ENCODE data around the gene EIF2AK3.
"Not testable (repeated sequence)": the region's sequence is repeated elsewhere in the genome, so short reads cannot be mapped to it uniquely, and the experiment has no call there.

EIF2AK3 gene

GRCh38 chr2:88591698-88592097 lies 35.6 kb downstream of the EIF2AK3 start:
- no peak for DNase-seq

GRCh38 chr2:88590998-88591613 lies 36.2 kb downstream of the EIF2AK3 start:
- DNase-seq: peak; percentile 66

DNA sequence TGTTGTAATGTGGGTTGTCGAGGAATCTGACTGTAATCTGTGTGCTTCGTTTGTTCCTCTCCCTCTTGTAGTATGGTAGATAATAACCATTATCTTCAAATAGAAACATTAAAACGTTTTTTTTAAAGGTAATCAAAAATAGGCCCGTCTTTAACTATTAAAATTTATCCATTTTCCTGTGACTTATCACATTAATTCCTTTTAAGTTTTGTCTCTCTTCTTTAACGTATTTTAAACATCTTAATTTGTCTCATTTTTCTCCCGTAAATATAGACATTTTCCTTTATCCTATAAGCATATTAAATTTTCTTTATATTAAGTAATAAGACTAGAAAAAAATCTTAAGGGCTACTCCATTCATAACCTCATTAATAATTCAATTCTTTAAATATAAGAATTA lies 41.3 kb downstream of the EIF2AK3 start:
- no peak for DNase-seq

GRCh38 chr2:88582030-88582429 lies 45.2 kb downstream of the EIF2AK3 start:
- DNase-seq: no peak

- DNase-seq: peak; percentile 16
Measured at GRCh38 chr2:88580088-88580487, 47.2 kb downstream of the EIF2AK3 start.

DNA sequence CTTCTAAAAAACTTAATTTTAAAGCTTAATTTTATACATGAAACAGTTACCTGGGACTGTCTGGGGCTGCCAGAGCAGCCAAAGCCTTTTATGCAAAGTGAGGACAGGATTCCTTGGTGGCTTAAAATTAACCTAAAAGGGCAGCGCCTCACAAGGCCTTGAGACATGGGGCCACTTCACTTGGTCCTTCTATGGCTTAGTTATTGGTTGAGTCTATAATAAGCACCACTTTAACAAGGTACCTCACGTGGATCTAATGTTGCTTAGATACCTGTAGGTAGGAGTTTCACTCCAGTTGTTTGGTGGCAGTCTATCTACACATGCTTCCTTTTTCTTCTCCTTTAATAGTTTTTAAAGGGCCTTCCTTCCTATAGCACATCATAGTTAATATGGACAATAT lies 51.6 kb downstream of the EIF2AK3 start:
- no peak for DNase-seq

DNA sequence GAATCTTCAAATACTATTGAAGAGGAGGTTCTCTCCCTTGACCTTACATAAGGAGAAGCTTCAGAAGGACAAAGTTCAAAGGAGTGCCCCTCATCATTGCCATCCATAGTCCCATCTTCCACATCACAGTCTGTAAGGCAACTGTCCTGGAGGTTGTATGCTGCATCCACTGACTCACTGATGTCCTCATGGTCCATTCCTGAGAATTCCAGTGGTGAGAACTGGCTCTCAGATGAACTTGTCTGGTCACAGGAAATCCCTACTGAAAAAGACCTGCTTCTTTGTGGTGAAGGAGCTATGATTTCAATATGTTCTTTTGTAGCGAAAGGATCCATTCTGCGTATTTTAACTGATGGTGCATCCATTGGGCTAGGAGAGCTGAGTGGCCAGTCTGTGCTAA lies 52.2 kb downstream of the EIF2AK3 start:
- DNase-seq: no peak

DNA sequence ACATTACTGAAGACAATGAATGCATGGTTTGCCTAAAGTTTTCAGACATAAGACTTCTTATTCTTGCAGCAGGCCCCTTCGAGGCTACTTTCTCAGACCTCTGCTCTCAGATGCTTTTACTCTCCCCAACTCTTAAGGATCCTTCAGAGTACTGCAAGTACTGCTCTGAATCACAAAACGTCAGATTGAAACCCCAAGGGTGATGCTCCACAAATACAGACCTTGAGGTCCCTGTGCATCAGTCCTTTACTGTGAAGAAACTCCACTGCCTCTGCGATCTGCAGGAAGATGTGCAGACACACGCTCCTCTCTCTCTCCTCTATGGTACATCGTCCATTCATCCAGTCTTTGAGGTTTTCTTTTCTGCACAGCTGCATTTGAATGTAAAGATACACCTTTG lies 52.8 kb downstream of the EIF2AK3 start:
- no peak for DNase-seq

- no peak for DNase-seq
Measured at GRCh38 chr2:88568179-88568578, 59.1 kb downstream of the EIF2AK3 start.

GRCh38 chr2:88564402-88564801 lies 62.9 kb downstream of the EIF2AK3 start:
- no peak for DNase-seq

DNA sequence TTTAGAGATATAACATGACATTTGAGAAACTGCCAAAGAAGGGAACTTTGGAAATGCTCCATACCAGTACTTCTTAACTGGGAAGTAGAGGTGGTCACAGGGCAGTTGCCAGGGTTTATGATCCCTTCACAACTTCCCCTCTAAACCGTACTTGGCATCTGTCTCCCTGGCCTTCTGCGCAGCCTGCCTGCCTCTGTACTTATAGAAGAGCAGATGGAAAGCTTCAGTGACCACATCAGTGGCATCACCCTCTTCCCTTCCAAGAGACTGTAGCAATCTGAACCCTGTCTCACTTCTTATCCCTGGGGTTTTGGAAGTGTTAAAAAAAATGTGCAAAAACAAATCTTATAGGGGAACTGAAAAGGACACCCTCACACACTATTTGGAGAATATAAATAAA lies 64.1 kb downstream of the EIF2AK3 start:
- no peak for DNase-seq

DNA sequence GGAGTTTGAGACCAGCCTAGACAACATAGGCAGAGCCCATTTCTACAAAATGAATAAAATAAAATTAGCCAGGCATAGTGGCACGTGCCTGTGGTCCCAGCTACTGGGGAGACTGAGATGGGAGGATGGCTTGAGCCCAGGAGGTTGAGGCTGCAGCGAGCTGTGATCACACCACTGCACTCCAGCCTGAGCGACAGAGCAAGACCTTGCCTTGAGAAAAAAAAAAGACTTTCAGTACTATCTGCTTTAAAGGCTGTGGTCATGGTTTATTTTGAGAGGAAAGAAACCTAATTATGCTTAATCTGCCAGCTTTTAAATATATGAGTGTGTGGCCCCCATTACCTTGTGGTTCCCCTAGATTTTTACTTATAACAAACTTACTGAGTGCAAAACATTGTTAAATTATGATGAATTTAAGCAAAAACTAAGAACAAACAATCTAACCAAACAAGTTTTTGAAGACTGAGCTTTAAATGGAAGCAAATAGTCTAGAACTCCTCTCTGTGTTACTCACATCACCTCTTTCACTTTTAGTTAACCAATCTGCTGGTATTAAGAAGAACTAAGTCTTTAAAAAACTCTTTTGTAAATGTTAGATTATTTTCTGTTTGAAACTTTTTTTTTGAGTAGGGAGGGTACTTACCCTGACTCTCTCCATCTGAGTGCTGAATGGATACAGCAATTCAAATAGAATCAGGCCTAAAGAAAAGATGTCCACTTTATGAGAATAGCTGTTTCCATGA lies 65.4 kb downstream of the EIF2AK3 start:
- no peak for DNase-seq

DNA sequence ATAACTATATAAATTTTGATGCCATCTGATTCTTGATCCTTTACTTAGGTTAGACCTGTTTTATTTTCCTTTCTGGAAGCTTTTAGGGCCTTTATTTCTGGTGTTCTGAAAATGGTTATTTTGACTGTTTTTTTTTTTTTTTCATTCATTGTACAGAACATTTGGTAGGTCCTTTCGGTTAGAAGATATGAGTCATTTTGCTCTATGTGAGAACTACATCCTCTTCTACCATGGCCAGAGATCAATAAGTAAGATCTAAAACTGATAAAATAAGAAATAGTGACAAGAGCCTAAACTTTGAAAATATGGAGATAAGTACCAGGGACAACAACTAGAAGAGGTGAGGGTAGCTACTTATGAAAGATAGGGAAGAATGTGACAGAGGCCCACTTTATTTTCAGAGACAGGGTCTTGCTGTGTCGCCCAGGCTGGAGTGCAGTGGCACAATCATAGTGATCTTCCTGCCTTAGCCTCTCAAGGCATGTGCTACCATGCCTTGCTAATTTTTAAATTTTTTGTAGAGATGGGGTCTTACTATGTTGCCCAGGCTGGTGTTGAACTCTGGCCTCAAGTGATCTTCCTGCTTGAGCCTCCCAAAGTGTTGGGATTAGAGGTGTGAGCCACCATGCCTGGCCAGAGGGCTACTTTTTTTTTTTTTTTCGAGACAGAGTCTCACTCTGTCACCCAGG lies 66.5 kb downstream of the EIF2AK3 start:
- no peak for DNase-seq

DNA sequence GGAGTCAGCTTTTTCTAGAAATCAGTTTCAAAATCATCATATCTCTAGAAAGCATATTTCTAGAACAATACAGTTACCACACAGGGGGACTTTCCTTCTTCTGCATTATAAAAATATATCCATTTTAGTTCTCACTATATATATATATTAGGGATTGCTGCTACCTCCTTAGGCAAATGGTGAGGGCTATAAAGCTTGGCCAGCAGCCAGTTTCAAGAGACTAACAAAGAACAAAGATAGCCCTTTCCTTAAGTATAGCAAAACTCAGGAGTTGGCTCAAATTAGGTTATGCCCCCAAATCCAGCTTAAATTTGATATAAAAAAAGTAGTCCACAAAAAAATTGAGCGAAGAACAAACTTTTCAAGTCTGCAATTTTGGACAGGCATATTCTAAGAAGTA lies 70.0 kb downstream of the EIF2AK3 start:
- no peak for DNase-seq

- no peak for DNase-seq
Measured at GRCh38 chr2:88556026-88556425, 71.2 kb downstream of the EIF2AK3 start.

GRCh38 chr2:88554189-88554588 lies 73.1 kb downstream of the EIF2AK3 start:
- DNase-seq: no peak

GRCh38 chr2:88549616-88550292 lies 77.5 kb downstream of the EIF2AK3 start:
- DNase-seq: no peak

DNA sequence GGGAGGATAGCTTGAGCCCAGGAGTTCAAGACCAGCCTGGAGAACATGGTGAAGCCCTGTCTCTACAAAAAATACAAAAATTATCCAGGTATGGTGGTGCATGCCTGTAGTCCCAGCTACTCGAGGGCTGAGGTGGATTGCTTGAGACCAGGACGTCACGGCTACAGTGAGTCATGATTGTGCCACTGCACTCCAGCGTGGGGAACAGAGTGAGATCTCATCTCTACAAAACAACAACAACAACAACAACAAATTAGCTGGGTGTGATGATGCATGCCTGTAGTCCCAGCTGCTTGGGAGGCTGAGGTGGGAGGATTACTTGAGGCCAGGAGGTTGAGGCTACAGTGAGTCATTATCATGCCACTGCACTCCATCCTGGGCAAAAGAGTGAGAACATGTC lies 81.0 kb downstream of the EIF2AK3 start:
- DNase-seq: not testable (repeated sequence)

DNA sequence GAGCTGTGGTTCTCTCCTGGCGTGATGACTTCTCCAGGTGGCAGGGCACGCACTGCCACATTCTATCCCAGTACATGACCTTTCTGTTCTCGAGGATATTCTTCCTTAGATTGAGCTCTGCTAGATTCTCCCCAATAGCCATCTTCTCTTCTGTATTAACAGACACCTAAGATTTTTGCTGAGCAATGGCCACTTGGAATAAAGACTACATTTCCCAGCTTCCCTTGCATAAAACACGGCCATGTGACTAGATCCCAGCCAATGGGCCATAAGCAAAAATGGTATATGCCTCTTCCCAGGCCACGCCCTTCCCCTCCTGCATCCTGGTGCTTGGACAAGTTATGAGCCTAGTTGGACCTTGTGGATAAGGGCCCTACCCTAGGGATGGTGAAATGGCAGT lies 82.1 kb downstream of the EIF2AK3 start:
- peak; percentile 39 for DNase-seq

- no peak for DNase-seq
Measured at GRCh38 chr2:88543541-88544057, 83.7 kb downstream of the EIF2AK3 start.

DNA sequence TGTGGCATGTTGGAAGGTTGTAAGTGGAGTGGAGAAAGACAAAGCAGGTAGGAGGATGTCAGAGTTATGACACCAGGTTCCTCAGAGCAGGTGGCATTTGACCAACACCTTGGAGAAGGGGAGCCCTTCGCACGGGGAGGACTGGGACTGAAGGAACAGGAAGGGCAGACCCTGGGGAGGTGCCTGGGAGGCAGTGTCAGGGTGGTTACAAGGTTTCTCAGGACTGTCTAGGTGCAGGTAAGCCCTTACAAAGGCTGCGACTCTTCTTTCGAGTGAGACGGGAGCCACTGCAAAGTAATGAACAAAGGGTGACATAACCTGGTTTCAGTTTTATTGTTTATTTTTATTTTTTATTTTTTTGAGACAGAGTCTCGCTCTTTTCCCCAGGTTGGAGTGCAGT lies 84.6 kb downstream of the EIF2AK3 start:
- no peak for DNase-seq

- DNase-seq: no peak
Measured at GRCh38 chr2:88540346-88540745, 86.9 kb downstream of the EIF2AK3 start.

- DNase-seq: peak; percentile 29
Measured at GRCh38 chr2:88538362-88538917, 88.8 kb downstream of the EIF2AK3 start.

Data from NCI-H2171 treated with DMSO at 0.1 percent for 48 hours (cell line).